IMR-90 (cell line): ENCODE measurements around the gene CISTR.
"Not testable (repeated sequence)": the region's sequence is repeated elsewhere in the genome, so short reads cannot be mapped to it uniquely, and the experiment has no call there.

Experiments
- BHLHE40 ChIP-seq: fragments of 150-350 bp; IDR thresholded peaks from 2 replicates; pipeline ENCODE4 v1.6.1; 2016; ENCODE audit warnings: mild to moderate bottlenecking, low read depth, low read length
- CEBPB ChIP-seq: IDR thresholded peaks from 2 replicates; pipeline ENCODE4 v1.6.1; 2012; ENCODE audit warnings: low read depth, low read length, improper control_type of control experiment
- CTCF ChIP-seq: conservative IDR thresholded peaks from 2 replicates; pipeline ENCODE4 v1.5.1; 2012; ENCODE audit warnings: mild to moderate bottlenecking, low read depth, low read length, improper control_type of control experiment
- ELK1 ChIP-seq: fragments of 150-350 bp; IDR thresholded peaks from 2 replicates; pipeline ENCODE4 v1.6.1; 2016; ENCODE audit warnings: low read depth, mild to moderate bottlenecking, low read length, moderate library complexity, borderline replicate concordance
- FOS ChIP-seq: fragments of 150-350 bp; IDR thresholded peaks from 2 replicates; pipeline ENCODE4 v1.6.1; 2016; ENCODE audit warnings: low read depth, low read length
- POLR2A ChIP-seq: IDR thresholded peaks from 2 replicates; pipeline ENCODE4 v1.6.1; 2012; ENCODE audit warnings: mild to moderate bottlenecking, low read depth, low read length
- RAD21 ChIP-seq: IDR thresholded peaks from 2 replicates; pipeline ENCODE4 v1.6.1; 2012; ENCODE audit warnings: low read length, improper control_type of control experiment
- SMC3 ChIP-seq: fragments of 150-350 bp; IDR thresholded peaks from 2 replicates; pipeline ENCODE4 v1.6.1; 2016; ENCODE audit warnings: low read depth, mild to moderate bottlenecking, antibody characterized with exemption, low read length, moderate library complexity
- USF2 ChIP-seq: fragments of 150-350 bp; IDR thresholded peaks from 2 replicates; pipeline ENCODE4 v1.6.1; 2017; ENCODE audit warnings: mild to moderate bottlenecking, antibody characterized with exemption, low read length, low read depth

GRCh38 chr12:53779679-53780078 is 27.9 kb upstream of the CISTR start:
- not testable (repeated sequence) for TF ChIP-seq BHLHE40, CTCF, RAD21, CEBPB, POLR2A, ELK1, USF2, SMC3, FOS
